ELR (cell line): ENCODE results near the gene ST3GAL3.
"Not testable (repeated sequence)": the region's sequence is repeated elsewhere in the genome, so short reads cannot be mapped to it uniquely, and the experiment has no call there.

ENCODE experiments used
- DNase-seq: peaks from one replicate; pipeline ENCODE4 v3.0.0-alpha.2; 2015; ENCODE audit warnings: low read depth

The ST3GAL3 gene

GRCh38 chr1:43822040-43822690 lies 114.8 kb downstream of the ST3GAL3 start:
- DNase-seq, result peak; percentile 99

GRCh38 chr1:43824795-43825194 lies 117.5 kb downstream of the ST3GAL3 start:
- no peak for DNase-seq

- DNase-seq, result no peak
These were observed 121.2 kb downstream of the ST3GAL3 start for GRCh38 chr1:43828574-43828973.

GRCh38 chr1:43830802-43831201 lies 123.5 kb downstream of the ST3GAL3 start:
- no peak for DNase-seq

- DNase-seq, result no peak
These were observed 124.5 kb downstream of the ST3GAL3 start for GRCh38 chr1:43831851-43832250.

- no peak for DNase-seq
These were observed 124.9 kb downstream of the ST3GAL3 start for GRCh38 chr1:43832255-43832654.

GRCh38 chr1:43832998-43833397 lies 125.7 kb downstream of the ST3GAL3 start:
- DNase-seq, result no peak

GRCh38 chr1:43833902-43834279 lies 126.6 kb downstream of the ST3GAL3 start:
- DNase-seq, result not testable (repeated sequence)

- DNase-seq, result peak; percentile 95
These were observed 127.1 kb downstream of the ST3GAL3 start for GRCh38 chr1:43834280-43835081.

GRCh38 chr1:43835082-43836021 lies 128.0 kb downstream of the ST3GAL3 start:
- DNase-seq, result peak; percentile 97

- DNase-seq, result peak; percentile 62
These were observed 129.1 kb downstream of the ST3GAL3 start for GRCh38 chr1:43836267-43836951.

GRCh38 chr1:43839056-43839455 lies 131.7 kb downstream of the ST3GAL3 start:
- DNase-seq, result no peak

- DNase-seq, result no peak
These were observed 134.2 kb downstream of the ST3GAL3 start for GRCh38 chr1:43841321-43842174.

GRCh38 chr1:43842175-43842498 lies 134.8 kb downstream of the ST3GAL3 start:
- DNase-seq, result no peak

GRCh38 chr1:43843684-43844083 lies 136.3 kb downstream of the ST3GAL3 start:
- DNase-seq, result no peak

- peak; percentile 52 for DNase-seq
These were observed 136.8 kb downstream of the ST3GAL3 start for GRCh38 chr1:43844114-43844513.

- DNase-seq, result peak; percentile 46
These were observed 140.0 kb downstream of the ST3GAL3 start for GRCh38 chr1:43847290-43847689.

- DNase-seq, result no peak
These were observed 140.5 kb downstream of the ST3GAL3 start for GRCh38 chr1:43847882-43848281.

- DNase-seq, result no peak
These were observed 142.3 kb downstream of the ST3GAL3 start for GRCh38 chr1:43849670-43850069.

GRCh38 chr1:43850591-43851233 lies 143.4 kb downstream of the ST3GAL3 start:
- DNase-seq, result no peak
